Neural crest cell (in vitro differentiated cells): ENCODE data around the gene BMP8A. TPM values are rescaled to one million over a fixed set of nuclear protein-coding genes. Genes with fewer than 3 reads are reported as not detected.
"Not testable (repeated sequence)": the region's sequence is repeated elsewhere in the genome, so short reads cannot be mapped to it uniquely, and the experiment has no call there.

ENCODE experiments used
- DNase-seq: peaks from one replicate; pipeline ENCODE4 v3.0.0; 2021; ENCODE audit warnings: low read depth, mixed read lengths, low spot score
- H3K27ac Mint-ChIP-seq: one replicate; pipeline ENCODE4 v1.8.0; 2021; ENCODE audit warnings: mild to moderate bottlenecking, mixed read lengths; ENCODE audit not compliant: unreplicated experiment
- H3K27me3 Mint-ChIP-seq: 2 replicates; pipeline ENCODE4 v1.8.0; 2021; ENCODE audit warnings: low read depth, mild to moderate bottlenecking, mixed read lengths
- H3K36me3 Mint-ChIP-seq: 2 replicates; pipeline ENCODE4 v1.8.0; 2021; ENCODE audit warnings: low read depth, mild to moderate bottlenecking, mixed read lengths
- H3K4me1 Mint-ChIP-seq: 2 replicates; pipeline ENCODE4 v1.8.0; 2021; ENCODE audit warnings: mixed read lengths
- H3K4me3 Mint-ChIP-seq: one replicate; pipeline ENCODE4 v1.8.0; 2021; ENCODE audit warnings: mild to moderate bottlenecking, mixed read lengths
- H3K9me3 Mint-ChIP-seq: 2 replicates; pipeline ENCODE4 v1.8.0; 2021; ENCODE audit warnings: mixed read lengths
- CTCF ChIP-seq: fragments of 200-600 bp; sonication (generic); conservative IDR thresholded peaks from 2 replicates; pipeline ENCODE4 v1.5.0; 2021; ENCODE audit warnings: antibody characterized with exemption, mild to moderate bottlenecking
- total RNA-seq: library from RNA; stranded (reverse); gene quantifications from 2 replicates; pipeline ENCODE4 v1.2.1, GENCODE V29; 2021

The BMP8A gene
- total RNA-seq, 1 donor from 2014 or later: 0.19 TPM

DNA sequence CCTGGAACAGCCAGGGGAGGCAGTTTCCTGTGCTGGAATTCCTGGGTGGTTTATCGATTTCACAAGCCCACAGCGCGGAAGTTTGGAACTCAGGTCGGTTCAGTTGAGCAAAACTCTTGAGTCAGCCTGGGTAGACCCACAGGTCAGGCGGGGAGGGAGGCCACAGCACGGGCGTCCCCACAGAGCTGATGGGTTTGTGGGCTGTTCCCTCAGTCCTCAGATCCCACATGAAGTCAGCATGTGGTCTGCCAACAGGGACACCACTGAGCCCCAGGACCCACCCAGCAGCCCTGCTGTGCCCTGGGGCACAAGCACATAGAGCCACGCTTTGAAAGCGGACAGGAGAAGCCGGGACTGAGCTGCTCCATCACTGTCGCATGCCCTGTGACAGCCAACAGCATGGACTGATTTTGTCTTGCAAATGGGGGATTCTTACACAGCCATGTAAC is 17.4 kb downstream of the BMP8A start:
- H3K4me3 Mint-ChIP-seq: no peak overlapping the region
- peaks cover 16% of the 10 kb centered on the region for H3K27me3 Mint-ChIP-seq
- no peak for DNase-seq
- TF ChIP-seq CTCF: no peak
- H3K9me3 Mint-ChIP-seq: no peaks in the 10 kb centered on the region
- H3K36me3 Mint-ChIP-seq: no peaks in the 10 kb centered on the region
- H3K4me1 Mint-ChIP-seq: peaks cover 5% of the 10 kb centered on the region
- H3K27ac Mint-ChIP-seq: no peak overlapping the region

GRCh38 chr1:39509360-39510009 is 18.0 kb downstream of the BMP8A start:
- no peak for TF ChIP-seq CTCF
- H3K4me1 Mint-ChIP-seq: peaks cover 5% of the 10 kb centered on the region
- no peaks in the 10 kb centered on the region for H3K9me3 Mint-ChIP-seq
- H3K4me3 Mint-ChIP-seq: no peak overlapping the region
- peak overlapping the region; percentile 27 for H3K27ac Mint-ChIP-seq
- no peaks in the 10 kb centered on the region for H3K36me3 Mint-ChIP-seq
- peaks cover 16% of the 10 kb centered on the region for H3K27me3 Mint-ChIP-seq
- no peak for DNase-seq

DNA sequence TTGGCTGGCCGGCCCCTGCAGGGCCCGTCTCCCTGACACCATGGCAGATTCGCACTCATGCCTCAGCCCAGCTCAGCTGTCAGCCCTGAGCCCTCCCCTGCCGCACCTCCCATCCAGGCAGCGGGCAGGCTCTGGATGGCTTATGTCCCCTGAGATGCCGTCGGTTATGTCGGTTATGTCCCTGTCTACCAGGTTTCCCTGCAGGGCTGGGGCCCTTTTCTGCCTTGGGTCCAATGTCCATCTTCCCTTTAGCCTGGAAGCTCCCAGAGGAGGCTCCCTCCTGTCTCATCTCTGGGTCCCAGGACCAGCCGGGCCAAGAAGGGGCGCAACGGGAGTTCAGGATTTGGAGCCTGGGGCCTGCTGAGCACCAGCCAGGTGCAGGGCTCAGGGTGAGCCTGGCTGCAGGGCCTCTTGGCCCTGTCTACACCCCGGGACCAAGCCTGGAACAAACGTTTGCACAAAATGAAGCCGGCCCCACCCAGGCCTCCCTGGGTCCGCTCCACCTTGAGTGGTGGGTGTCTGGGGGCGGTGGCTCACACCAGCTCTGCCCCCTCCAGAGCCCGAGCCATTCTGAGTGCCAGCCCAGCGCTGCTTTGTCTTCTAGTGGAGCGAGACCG is 19.2 kb downstream of the BMP8A start:
- not testable (repeated sequence) for DNase-seq, H3K4me1 Mint-ChIP-seq, H3K4me3 Mint-ChIP-seq, H3K9me3 Mint-ChIP-seq, H3K27ac Mint-ChIP-seq, H3K36me3 Mint-ChIP-seq
- H3K27me3 Mint-ChIP-seq: peaks cover 19% of the 10 kb centered on the region

DNA sequence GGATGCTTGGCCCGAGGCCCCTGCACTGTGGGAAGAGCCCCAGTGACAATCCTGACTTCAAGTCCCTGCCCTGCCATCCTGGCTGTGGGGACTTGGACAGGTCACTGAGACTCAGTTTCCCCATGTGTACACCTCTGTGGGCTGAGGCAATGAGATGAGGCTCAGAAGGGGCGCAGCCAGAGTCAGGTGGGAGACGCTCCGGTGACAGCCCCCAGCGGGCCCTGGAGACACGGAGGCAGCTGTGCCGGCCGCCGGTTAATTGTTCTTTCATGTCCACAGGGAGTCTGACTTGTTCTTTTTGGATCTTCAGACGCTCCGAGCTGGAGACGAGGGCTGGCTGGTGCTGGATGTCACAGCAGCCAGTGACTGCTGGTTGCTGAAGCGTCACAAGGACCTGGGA is 20.0 kb downstream of the BMP8A start:
- peaks cover 19% of the 10 kb centered on the region for H3K27me3 Mint-ChIP-seq
- DNase-seq, H3K4me1 Mint-ChIP-seq, H3K36me3 Mint-ChIP-seq, H3K9me3 Mint-ChIP-seq, H3K4me3 Mint-ChIP-seq, H3K27ac Mint-ChIP-seq: not testable (repeated sequence)

DNA sequence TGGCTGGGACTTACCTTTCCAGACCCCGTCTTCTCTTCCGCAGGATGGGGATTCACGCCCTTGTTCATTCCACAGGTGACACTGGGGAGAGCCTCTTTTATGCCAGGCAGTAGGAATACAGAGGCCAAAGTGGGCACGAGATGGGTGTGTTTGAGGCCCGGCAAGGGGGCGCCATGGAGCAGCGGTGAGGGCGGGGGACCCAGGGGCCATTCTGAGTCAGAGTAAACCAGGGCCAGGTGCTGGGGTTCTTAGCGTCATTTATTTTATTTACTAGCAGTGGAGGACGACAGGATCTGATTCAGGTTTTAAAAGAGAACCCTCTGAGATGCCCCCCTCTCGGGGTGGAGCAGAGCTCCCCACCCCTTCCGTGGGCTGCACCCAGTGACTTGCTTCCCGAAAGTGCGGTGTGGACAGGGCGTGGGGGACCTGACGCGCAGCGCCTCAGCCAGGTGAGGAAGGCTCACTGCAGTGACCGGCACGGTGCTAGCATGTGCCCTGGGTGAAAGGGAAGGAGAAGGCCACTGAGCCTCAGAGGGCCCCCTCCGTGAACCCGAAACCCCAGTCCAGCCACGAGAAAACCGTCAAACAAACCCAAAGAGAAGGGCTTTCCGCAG is 20.9 kb downstream of the BMP8A start:
- DNase-seq, H3K36me3 Mint-ChIP-seq, H3K4me3 Mint-ChIP-seq: not testable (repeated sequence)

DNA sequence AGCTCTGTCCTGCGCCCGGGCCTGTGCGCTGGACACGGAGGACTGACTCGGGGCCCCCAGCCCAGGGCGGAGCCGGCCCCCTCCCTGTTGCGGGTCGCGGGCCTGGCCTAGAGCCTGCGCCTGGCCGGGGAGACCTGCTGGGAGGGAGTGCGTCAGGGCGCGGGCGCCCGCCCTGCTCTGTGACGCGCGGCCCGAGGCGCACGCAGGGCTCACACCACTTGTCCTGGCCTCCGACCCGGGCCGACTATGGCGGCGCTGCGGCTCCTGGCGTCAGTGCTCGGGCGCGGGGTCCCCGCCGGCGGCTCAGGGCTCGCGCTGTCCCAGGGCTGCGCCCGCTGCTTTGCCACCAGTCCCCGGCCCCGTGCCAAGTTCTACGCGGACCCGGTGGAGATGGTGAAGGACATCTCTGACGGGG is 23.3 kb downstream of the BMP8A start:
- not testable (repeated sequence) for H3K4me1 Mint-ChIP-seq, H3K4me3 Mint-ChIP-seq, DNase-seq, H3K9me3 Mint-ChIP-seq, H3K27ac Mint-ChIP-seq, H3K36me3 Mint-ChIP-seq
- H3K27me3 Mint-ChIP-seq: peaks cover 11% of the 10 kb centered on the region

More for the DNA sequence above, 20.9 kb downstream of the BMP8A start:
- H3K4me1 Mint-ChIP-seq, H3K9me3 Mint-ChIP-seq, H3K27ac Mint-ChIP-seq: not testable (repeated sequence)
- H3K27me3 Mint-ChIP-seq: peaks cover 18% of the 10 kb centered on the region

DNA sequence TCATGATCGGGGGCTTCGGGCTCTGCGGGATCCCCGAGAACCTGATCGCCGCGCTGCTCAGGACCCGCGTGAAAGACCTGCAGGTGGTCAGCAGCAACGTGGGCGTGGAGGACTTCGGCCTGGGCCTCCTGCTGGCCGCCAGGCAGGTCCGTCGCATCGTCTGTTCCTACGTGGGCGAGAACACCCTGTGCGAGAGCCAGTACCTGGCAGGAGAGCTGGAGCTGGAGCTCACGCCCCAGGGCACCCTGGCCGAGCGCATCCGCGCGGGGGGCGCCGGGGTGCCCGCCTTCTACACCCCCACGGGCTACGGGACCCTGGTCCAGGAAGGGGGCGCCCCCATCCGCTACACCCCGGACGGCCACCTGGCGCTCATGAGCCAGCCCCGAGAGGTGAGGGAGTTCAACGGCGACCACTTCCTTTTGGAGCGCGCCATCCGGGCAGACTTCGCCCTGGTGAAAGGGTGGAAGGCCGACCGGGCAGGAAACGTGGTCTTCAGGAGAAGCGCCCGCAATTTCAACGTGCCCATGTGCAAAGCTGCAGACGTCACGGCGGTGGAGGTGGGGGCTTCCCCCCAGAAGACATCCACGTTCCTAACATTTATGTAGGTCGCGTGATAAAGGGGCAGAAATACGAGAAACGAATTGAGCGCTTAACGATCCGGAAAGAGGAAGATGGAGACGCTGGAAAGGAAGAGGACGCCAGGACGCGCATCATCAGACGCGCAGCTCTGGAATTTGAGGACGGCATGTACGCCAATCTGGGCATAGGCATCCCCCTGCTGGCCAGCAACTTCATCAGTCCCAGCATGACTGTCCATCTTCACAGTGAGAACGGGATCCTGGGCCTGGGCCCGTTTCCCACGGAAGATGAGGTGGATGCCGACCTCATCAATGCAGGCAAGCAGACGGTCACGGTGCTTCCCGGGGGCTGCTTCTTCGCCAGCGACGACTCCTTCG is 24.0 kb downstream of the BMP8A start:
- not testable (repeated sequence) for H3K4me3 Mint-ChIP-seq

GRCh38 chr1:39516841-39517240 is 25.4 kb downstream of the BMP8A start:
- H3K4me1 Mint-ChIP-seq, H3K27ac Mint-ChIP-seq, H3K36me3 Mint-ChIP-seq, H3K9me3 Mint-ChIP-seq, DNase-seq, H3K4me3 Mint-ChIP-seq: not testable (repeated sequence)
- H3K27me3 Mint-ChIP-seq: peaks cover 11% of the 10 kb centered on the region

More for the DNA sequence above, 24.0 kb downstream of the BMP8A start:
- peaks cover 11% of the 10 kb centered on the region for H3K27me3 Mint-ChIP-seq
- H3K4me1 Mint-ChIP-seq, H3K36me3 Mint-ChIP-seq, DNase-seq, H3K27ac Mint-ChIP-seq, H3K9me3 Mint-ChIP-seq: not testable (repeated sequence)

GRCh38 chr1:39517936-39518335 is 26.5 kb downstream of the BMP8A start:
- not testable (repeated sequence) for DNase-seq, H3K27ac Mint-ChIP-seq, H3K36me3 Mint-ChIP-seq, H3K4me1 Mint-ChIP-seq, H3K4me3 Mint-ChIP-seq, H3K9me3 Mint-ChIP-seq
- peaks cover 11% of the 10 kb centered on the region for H3K27me3 Mint-ChIP-seq

DNA sequence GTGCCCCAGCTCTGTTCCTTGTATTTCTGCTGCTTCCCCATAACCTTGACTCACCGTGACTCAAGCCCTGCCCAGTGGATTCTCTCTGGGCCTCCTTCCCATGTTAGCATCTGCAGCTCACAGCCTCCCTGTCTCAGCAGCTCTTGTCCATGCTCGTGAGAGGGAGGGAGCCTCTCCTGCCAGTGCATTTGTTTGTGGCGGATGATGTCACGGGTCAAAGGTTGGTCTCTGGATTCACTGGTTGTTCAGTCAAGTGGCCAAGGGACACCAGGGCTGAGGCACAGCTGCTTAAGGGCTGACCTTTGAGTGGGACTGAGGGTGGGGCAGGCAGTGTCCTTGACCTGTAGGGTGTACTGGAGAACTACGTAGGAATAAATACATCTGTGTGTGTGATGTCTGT is 27.9 kb downstream of the BMP8A start:
- not testable (repeated sequence) for H3K4me3 Mint-ChIP-seq, H3K9me3 Mint-ChIP-seq, H3K4me1 Mint-ChIP-seq, H3K27me3 Mint-ChIP-seq, H3K36me3 Mint-ChIP-seq, DNase-seq
- H3K27ac Mint-ChIP-seq: peak overlapping the region; percentile 92

DNA sequence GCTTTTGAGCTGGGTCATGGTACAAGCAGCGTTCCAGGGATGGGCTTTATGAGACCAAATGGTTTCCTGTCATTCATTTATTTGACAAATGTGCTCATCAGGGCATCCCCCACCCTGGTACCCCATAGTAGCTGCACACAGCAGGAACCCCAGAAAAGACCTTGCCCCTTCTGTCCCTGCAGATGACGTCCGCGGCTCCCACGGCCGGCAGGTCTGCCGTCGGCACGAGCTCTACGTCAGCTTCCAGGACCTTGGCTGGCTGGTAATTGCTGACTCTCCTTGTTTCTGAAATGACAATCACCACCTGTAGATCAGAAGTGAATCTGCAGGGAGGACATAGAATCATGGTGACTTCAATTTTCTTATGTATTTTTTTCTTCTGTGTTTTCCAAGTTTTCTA is 30.8 kb downstream of the BMP8A start:
- not testable (repeated sequence) for H3K9me3 Mint-ChIP-seq, H3K36me3 Mint-ChIP-seq, H3K27me3 Mint-ChIP-seq, H3K4me3 Mint-ChIP-seq, H3K4me1 Mint-ChIP-seq, DNase-seq, H3K27ac Mint-ChIP-seq
